Stromal cell of bone marrow (primary cell): Measurements from ENCODE around the gene CSNK1G1.
"Not testable (repeated sequence)": the region's sequence is repeated elsewhere in the genome, so short reads cannot be mapped to it uniquely, and the experiment has no call there.

Experiments used
- DNase-seq: peaks from one replicate; pipeline ENCODE4 v3.0.0-alpha.2; 2012; ENCODE audit warnings: low read depth

The CSNK1G1 gene

DNA sequence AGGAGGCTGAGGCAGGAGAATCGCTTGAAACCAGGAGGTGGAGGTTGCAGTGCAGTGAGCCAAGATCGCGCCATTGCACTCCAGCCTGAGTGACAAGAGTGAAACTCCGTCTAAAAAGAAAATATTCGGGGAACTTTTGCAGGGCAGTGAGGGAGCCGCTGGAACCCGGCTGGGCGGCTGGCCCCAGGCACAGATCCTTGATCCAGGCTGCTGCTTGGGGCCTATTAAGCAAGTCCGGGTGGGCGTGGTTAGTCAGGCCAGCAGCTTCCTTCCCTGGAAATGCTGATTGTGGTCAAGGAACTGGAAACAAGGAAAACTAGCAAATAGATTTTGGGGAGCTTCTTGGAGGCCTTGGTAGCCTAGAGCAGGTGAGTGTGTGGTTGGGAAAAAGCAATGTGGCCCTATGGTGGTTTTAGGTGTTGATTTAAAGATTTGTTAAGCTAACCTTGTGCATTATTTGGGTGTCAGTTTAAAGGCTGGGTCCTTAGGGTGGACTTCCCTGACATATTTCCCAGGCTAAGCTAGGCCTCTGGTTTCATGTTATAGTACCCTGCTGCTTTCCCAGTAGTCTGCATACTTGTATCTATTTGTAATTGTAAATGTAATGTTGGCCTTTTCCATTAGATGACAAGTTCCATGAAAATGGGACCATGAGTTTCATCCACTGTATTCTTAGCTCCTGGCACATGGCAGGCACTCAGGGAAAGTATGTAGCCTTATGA, 222.2 kb downstream of the CSNK1G1 start:
- no peak for DNase-seq

DNA sequence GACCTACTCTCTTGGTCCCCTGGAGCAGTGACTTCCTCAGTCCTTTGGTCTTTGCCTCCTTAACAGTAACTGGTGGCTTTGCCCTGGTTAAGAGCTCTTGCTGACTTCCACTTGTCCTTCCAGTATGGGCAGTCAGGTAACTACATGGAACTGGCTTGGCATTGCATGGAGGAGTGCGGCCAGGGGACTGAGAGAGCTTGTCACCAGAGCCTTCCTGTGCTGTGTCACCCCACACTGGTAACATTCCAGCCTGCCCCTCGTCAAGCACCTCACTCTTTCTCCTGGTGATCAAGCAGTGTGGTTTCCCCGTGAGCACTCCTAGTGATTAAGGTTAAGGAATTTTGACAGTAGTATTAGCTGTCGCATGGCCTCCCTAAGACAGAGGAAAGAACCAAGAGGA, 223.8 kb downstream of the CSNK1G1 start:
- DNase-seq: no peak

DNA sequence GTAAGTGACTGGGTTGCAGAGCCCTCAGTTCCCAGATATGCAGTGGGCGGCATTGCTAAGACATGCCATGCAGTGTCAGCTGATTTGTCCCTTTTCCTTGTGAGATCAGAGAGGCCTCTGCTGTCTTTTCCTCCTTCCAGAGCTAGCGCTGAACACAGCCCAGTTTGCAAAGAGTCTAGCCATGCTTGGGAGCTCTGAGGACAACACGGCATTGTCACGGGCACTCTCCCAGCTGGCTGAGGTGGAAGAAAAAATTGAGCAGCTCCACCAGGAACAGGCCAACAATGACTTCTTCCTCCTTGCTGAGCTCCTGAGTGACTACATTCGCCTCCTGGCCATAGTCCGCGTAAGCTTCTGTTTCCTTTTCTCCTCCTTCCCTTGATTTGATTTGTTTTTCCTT, 224.4 kb downstream of the CSNK1G1 start:
- no peak for DNase-seq

DNA sequence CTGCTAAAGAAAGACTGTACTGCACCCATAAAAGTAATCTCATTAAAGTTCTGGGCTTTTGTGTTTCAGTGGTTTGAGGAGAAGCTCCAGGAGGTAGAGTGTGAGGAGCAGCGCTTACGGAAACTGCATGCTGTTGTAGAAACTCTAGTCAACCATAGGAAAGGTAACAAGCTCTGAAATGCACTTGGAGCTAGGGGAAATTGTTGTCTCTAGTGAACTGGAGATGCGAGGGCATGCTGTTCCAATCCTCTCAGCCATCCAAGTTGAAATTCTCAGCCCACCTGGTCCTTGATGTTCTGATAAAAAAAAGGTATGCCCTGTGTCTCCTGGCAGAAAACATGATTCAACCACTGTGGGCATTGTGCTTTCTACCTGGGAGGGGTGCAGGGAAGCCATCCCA, 225.8 kb downstream of the CSNK1G1 start:
- no peak for DNase-seq

DNA sequence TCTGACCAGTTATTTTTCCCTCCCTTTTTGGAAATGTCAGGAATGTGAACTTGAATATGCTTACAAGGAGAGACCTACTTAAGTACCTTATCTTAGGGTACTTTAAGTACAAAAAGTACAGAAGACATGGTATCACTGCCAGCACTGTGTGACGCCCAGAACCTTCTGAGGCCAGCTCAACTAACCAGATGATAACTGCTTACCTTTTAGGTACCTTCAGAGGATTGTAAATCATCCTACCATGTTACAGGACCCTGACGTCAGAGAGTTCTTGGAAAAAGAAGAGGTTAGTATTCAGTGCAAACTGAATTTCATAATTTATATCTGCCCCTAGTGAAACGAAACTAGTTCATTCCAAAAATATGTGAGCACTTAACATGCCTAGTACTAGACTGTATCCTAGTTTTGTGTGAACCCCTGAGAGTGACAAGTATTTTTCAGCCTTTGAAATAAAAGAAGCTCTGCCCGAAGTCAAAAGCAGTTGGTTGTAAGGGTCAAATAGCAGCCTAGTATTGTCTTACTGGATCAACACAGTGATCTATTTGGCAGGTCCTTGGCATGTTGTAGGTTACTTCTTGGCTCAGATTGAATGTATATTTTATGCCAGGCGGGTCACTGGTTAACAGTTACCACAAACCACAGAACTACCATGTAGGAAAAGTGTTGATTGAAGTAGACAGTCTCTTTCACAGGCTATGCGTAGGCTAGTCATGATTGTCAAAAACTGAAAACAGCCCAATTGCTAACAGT, 228.3 kb downstream of the CSNK1G1 start:
- no peak for DNase-seq

DNA sequence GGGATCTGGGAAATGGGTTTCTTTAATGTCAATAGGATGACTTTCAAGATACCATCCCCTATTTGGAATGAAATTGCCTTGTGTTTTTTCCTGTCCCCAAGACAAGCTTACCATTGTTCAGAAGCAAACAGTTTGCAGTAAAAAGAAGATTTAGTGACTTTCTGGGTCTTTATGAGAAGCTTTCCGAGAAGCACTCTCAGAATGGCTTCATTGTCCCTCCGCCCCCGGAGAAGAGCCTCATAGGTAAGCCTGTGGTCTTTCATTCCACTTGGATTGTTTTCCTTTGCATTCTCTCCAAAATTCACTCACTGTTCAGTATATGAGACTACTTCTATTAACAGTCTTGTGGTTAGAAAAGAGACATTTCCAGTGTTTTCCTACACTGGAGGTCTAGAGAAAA, 230.0 kb downstream of the CSNK1G1 start:
- DNase-seq: no peak

DNA sequence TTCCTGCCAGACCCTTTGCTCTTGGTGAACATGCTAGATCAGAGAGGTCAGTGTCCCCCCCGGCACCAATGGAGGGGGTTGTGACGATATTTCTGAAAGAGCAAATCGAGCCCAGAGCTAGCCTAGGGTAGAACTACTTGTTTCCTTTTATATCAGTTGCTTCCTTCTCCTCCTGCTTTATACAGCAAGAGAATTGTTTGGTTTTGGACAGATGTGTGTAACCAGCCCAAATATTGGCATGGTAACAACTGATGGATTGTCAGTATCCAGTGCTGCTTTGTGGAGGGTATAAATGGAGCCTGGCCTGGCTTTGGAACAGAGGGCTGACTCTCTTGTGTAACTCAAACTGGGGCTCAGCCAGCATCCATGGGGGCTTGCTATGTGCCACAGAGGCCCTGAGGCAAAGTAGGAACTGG, 233.0 kb downstream of the CSNK1G1 start:
- DNase-seq: no peak

DNA sequence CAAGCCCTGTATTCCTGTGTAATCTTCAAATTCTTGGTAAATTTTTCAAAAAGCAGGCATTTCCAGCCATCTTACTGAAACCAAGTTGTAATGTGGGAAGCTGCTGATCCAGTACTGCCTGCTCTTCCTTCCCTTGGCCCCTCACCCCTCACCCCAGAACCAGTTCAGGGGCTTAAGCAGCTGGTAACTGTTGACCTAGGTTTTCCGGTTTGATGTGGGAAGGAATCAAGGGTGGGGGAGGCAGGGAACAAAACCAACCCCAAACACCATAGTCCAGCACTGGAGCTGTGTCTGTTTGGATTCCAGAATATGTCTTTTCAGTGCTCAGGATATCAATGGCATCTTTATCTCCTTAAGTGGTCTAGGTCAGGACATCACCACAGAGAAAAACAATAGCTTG, 233.5 kb downstream of the CSNK1G1 start:
- DNase-seq: no peak

DNA sequence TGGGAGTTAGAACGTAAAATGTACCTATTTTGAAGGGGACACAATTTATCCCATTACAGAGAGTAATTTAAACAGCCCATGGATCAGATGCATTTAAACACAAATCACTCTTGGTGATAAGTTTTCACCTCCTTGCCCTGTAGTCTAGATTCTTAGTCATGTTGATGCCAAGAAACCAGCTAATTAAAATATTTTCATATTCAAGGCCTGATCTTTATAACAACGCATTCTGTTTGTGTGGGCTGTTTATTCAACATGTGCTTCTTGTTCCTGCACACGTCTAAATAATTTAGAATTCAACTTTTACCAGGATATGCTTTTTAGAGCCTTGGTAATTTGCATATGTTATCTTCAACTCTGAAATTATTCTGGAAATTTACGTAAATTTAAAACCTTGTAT, 234.4 kb downstream of the CSNK1G1 start:
- DNase-seq: no peak

DNA sequence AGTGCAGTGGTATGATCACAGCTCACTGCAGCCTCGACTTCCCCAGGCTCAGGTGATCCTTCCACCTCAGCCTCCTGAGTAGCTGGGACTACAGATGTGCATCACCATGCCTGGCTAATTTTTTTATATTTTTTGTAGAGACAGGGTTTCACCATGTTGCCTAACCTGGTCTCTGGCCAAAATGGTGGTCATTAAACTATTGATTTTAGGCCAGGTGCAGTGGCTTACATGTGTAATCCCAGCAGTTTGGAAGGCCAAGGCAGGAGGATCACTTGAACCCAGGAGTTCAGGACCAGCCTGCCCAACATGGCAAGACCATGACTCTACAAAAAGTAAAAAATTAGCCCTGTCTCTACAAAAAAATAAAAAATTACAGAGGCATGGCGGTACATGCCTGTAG, 235.7 kb downstream of the CSNK1G1 start:
- DNase-seq: not testable (repeated sequence)

DNA sequence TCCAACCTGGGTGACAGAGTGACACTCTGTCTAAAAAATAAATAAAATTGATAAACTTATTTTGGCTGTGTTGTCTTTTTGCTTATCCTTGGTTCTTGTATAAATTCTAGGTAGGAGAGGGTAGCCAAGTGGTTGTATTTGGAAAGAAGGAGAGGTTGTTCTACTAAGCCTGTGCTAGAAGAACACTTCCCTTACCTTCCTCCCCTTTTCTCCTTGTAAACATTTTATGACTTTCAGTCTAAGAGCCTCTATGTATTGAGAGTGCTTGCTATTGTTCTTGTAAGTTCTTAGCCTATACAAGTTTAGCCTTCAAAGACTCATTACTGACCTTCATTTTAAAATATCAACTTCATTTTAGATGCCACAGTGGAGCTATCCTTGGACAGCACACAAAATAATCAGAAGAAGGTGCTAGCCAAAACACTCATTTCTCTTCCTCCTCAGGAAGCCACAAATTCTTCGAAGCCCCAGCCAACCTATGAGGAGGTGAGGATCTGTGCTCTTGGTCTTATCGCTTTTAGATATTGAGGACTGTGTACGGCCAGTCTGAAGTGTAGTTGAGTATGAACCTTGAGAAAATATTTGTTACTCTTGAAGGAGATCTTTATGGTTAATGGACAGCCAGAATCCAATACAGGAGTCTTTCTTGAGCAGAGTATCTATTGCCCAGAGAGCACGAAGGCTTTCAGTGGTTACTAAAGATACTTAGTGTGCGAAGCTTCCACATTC, 238.1 kb downstream of the CSNK1G1 start:
- no peak for DNase-seq
